Immature natural killer cell (primary cell): ENCODE measurements around the gene SINHCAF. TPM values are rescaled to one million over a fixed set of nuclear protein-coding genes. Genes with fewer than 3 reads are reported as not detected.
"Not testable (repeated sequence)": the region's sequence is repeated elsewhere in the genome, so short reads cannot be mapped to it uniquely, and the experiment has no call there.

Experiments used
- DNase-seq, 3 donors: peaks; one replicate each; pipeline ENCODE4 v3.0.0; 2022; ENCODE audit warnings: mixed read lengths in 1 of 3
- H3K27ac Mint-ChIP-seq, 6 donors: one replicate each; pipeline ENCODE4 v1.8.0; 2020; ENCODE audit warnings: mixed read lengths in 6 of 6, mild to moderate bottlenecking in 5 of 6, inconsistent platforms in 4 of 6, moderate library complexity in 3 of 6
- H3K27me3 Mint-ChIP-seq, 3 donors: one replicate each; pipeline ENCODE4 v1.8.0; 2020 to 2021; ENCODE audit warnings: low read depth in 3 of 3, mild to moderate bottlenecking in 3 of 3, mixed read lengths in 3 of 3, moderate library complexity in 3 of 3, inconsistent platforms in 1 of 3
- H3K36me3 Mint-ChIP-seq, 3 donors: one replicate each; pipeline ENCODE4 v1.8.0; 2020; ENCODE audit warnings: mixed read lengths in 3 of 3, inconsistent platforms in 2 of 3, mild to moderate bottlenecking in 2 of 3
- H3K4me1 Mint-ChIP-seq, 2 donors: one replicate each; pipeline ENCODE4 v1.8.0; 2020; ENCODE audit warnings: inconsistent platforms in 2 of 2, mild to moderate bottlenecking in 2 of 2, mixed read lengths in 2 of 2, moderate library complexity in 1 of 2
- H3K4me3 Mint-ChIP-seq, 5 donors: one replicate each; pipeline ENCODE4 v1.8.0; 2020; ENCODE audit warnings: mild to moderate bottlenecking in 5 of 5, mixed read lengths in 5 of 5, inconsistent platforms in 3 of 5, moderate library complexity in 3 of 5
- H3K9me3 Mint-ChIP-seq, 6 donors: one replicate each; pipeline ENCODE4 v1.8.0; 2020; ENCODE audit warnings: mild to moderate bottlenecking in 6 of 6, mixed read lengths in 6 of 6, inconsistent platforms in 4 of 6, moderate library complexity in 3 of 6
- polyA plus RNA-seq, 3 donors: library from polyadenylated mRNA; unstranded; fragments of 300-500 nt; fragmentation: Illumina TruSeq; gene quantifications; one replicate each; pipeline ENCODE4 v1.2.3, GENCODE V29; 2021

The SINHCAF gene
- polyA plus RNA-seq, 3 donors from 2014 or later = 36.8 to 45.7 (median 41.9) TPM

DNA sequence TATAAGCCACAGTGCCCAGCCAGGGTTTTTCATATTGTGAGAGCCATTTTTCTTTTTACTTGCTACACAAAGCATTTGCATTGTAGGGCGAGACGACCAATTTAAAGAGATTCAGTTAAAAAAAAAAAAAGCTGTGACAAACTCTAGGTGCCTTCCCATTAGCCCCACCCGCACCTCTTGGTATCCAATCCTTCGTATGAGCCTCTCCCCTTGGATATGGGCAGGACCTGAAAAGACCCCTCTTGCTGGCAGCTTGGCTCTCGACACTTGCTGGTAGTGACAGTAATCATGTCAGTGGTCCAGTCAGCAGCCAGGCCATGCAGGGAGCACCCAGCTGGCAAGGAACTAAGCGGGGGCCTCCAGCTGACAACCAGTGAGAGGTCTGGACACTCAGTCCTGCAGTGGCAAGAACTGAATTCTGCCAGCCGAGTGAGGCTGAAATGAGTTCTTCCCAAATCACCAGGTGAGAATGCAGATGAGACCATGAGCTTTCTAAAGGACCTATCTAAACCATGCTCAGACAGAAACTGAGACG lies 46.5 kb downstream of the SINHCAF start:
- DNase-seq = no peak
- H3K27ac Mint-ChIP-seq = no peak overlapping the region
- no peaks in the 10 kb centered on the region for H3K9me3 Mint-ChIP-seq
- no peak overlapping the region for H3K4me3 Mint-ChIP-seq
- peaks cover 16 to 36% (median 23%) of the 10 kb centered on the region in 3 donors for H3K36me3 Mint-ChIP-seq
- no peaks in the 10 kb centered on the region for H3K27me3 Mint-ChIP-seq
- no peaks in the 10 kb centered on the region for H3K4me1 Mint-ChIP-seq

DNA sequence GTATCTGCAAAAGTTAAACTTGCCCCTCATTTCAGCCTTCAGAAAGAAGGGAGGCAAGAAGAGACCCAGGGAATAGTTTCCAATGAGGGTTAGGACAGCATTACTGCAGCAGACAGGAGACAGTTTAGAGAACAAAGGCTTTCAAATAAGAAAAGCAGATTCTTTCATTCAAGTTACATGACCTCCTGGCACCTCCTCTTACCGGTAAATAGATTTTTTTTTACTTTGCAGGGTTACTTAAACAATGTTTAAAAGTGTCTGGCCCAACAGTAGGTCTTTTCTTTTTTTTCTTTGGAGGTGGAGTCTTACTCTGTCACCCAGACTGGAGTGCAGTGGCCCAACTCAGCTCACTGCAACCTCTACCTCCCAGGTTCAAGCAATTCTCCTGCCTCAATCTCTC lies 47.1 kb downstream of the SINHCAF start:
- Mint-ChIP-seq H3K36me3 (peaks cover 13 to 32% (median 22%) of the 10 kb centered on the region in 3 donors), H3K4me3 (no peak overlapping the region), H3K27me3 (no peaks in the 10 kb centered on the region), H3K9me3 (no peaks in the 10 kb centered on the region), H3K4me1 (no peaks in the 10 kb centered on the region), H3K27ac (no peak overlapping the region)
- DNase-seq = no peak

DNA sequence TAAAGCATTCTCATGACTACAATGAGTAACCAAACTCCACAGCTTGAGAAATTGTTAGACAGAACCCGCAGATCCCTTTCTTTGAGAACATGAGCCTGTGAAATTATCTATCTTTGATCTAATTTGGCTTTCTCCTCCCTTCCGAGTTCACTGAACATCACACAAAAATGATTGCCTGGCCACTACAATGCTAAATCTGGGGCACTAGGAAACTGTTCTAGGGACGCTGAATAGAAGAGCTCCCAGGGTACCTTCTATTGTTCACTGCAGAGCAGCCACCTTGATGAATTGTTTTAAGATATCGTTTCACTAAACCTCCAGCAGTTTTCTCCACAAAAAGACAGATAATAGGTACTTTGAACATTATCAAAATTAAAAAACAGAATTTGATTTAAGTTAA lies 47.5 kb downstream of the SINHCAF start:
- H3K4me1 Mint-ChIP-seq = no peaks in the 10 kb centered on the region
- no peak overlapping the region for H3K4me3 Mint-ChIP-seq
- peak overlapping the region in 1 of 6 donors; percentile 21 for H3K27ac Mint-ChIP-seq
- H3K27me3 Mint-ChIP-seq = no peaks in the 10 kb centered on the region
- peaks cover 10 to 28% (median 18%) of the 10 kb centered on the region in 3 donors for H3K36me3 Mint-ChIP-seq
- H3K9me3 Mint-ChIP-seq = no peaks in the 10 kb centered on the region
- no peak for DNase-seq

DNA sequence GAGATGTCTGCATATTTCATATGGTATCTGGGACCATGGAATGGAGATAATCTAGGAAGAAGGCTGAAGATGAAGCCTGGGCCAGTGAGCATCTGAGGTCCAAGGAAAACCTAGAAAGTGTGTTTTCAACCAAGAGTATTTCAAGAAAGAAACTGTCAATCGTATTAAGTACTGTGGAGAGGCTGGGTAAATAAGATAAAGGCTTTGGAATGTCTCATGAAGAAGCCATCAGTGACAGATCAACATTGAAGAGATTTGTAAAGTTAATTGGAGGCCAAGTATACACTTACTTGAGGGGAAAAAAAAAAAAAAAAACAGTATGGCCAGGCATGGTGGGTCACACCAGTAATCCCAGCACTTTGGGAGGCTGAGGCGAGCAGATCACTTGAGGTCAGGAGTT lies 48.9 kb downstream of the SINHCAF start:
- Mint-ChIP-seq H3K4me1 (no peaks in the 10 kb centered on the region), H3K27me3 (no peaks in the 10 kb centered on the region), H3K4me3 (no peak overlapping the region), H3K9me3 (no peaks in the 10 kb centered on the region), H3K27ac (peak overlapping the region in 1 of 6 donors; percentile 32), H3K36me3 (peaks cover 9 to 23% (median 17%) of the 10 kb centered on the region in 3 donors)
- DNase-seq = no peak

DNA sequence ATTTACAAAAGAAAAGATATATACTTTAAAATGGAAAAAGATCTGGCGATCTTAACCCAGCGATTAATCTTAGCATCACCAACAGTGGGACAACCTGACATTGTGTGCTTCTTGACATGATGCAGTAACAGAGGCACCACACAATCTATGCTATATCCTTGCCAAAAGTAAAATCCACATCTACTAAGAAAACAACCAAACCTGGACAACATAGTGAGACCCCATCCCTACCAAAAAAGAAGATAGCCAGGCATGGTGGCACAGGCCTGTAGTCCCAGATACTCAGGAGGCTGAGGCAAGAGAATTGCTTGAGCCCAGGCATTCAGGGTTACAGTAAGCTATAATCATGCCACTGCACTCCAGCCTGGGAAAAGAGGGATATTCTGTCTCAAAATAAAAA lies 50.5 kb downstream of the SINHCAF start:
- no peak overlapping the region for H3K27ac Mint-ChIP-seq
- H3K36me3 Mint-ChIP-seq = peaks cover 9 to 19% (median 13%) of the 10 kb centered on the region in 3 donors
- no peaks in the 10 kb centered on the region for H3K9me3 Mint-ChIP-seq

DNA sequence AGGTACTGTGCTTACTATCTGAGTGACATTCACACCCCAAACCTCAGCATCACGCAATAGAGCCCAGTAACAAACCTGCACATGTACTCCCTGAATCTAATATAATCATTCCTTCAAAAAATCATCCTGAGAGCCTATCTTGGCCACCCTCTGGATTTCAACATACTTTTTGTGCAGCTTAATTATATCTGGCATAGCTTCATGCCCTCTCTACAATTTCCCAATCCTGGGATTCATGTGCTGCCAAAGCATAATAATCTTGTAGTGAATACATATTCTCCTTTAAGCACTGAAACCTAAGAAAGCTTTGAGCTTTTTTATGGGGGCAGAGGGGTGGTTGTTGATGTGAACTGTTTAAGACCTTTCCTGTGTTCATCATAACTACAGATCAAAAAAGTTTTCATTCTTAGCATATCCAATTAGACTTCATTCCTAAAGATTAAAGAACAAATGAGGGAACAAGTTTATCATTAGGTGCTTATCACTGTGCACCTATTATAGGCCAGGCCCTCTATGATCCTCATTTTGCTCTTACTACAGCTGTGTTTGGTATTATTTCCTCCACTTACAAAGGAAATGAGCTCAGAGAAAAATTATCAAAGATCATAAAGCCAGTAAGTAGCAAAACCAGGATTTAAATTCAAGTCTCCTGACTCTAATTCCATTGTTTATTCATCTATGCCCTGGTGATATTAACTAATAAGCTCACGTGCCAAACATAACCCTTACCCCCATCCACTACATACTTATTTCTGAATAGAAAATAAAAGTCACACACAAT lies 51.2 kb downstream of the SINHCAF start:
- no peaks in the 10 kb centered on the region for H3K4me1 Mint-ChIP-seq
- H3K27me3 Mint-ChIP-seq = no peaks in the 10 kb centered on the region
- peak overlapping the region in 1 of 6 donors; percentile 5 for H3K27ac Mint-ChIP-seq
- no peak for DNase-seq
- H3K36me3 Mint-ChIP-seq = peaks cover 9 to 18% (median 10%) of the 10 kb centered on the region in 3 donors
- H3K9me3 Mint-ChIP-seq = no peaks in the 10 kb centered on the region
- no peak overlapping the region for H3K4me3 Mint-ChIP-seq

More for the DNA sequence above, 50.5 kb downstream of the SINHCAF start:
- Mint-ChIP-seq H3K27me3 (no peaks in the 10 kb centered on the region), H3K4me3 (no peak overlapping the region), H3K4me1 (no peaks in the 10 kb centered on the region)
- no peak for DNase-seq

DNA sequence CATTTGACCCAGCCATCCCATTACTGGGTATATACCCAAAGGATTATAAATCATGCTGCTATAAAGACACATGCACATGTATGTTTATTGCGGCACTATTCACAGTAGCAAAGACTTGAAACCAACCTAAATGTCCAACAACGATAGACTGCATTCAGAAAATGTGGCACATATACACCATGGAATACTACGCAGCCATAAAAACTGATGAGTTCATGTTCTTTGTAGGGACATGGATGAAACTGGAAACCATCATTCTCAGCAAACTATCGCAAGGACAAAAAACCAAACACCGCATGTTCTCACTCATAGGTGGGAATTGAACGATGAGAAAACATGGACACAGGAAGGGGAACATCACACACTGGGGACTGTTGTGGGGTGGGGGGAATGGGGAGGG lies 52.2 kb downstream of the SINHCAF start:
- H3K27ac Mint-ChIP-seq, H3K27me3 Mint-ChIP-seq, H3K4me1 Mint-ChIP-seq, DNase-seq, H3K9me3 Mint-ChIP-seq, H3K4me3 Mint-ChIP-seq: not testable (repeated sequence)
- peaks cover 9 to 19% (median 12%) of the 10 kb centered on the region in 3 donors for H3K36me3 Mint-ChIP-seq

DNA sequence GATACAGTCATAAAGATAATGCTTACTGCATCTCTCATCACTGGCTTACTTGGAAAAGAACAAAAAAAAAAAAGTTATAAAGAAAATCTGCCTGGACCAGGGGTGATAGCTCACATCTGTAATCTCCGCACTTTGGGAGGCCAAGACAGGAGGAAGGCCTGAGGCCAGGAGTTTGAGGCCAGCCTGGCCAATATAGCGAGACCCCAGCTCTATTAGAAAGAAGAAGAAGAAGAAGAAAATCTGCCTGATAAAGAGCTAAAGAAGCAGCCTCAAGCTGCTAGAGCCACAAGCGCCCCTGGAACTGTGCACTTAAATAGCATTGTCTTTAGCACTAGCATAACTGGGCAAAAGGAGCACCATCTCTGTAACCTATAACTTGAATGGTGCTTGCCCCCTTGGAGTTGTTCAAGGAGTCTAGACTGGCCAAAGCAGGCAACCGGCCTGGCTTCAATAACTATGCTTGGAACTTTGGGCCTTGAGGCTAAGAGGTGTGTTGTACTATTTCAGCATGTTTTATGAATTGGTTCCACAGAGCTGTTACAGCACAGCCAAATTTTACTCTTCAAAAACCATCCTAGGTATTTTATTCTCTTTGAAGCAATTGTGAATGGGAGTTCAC lies 53.2 kb downstream of the SINHCAF start:
- no peak for DNase-seq
- Mint-ChIP-seq H3K4me3 (no peak overlapping the region), H3K27ac (no peak overlapping the region), H3K27me3 (no peaks in the 10 kb centered on the region), H3K36me3 (peaks cover 5 to 19% (median 12%) of the 10 kb centered on the region in 3 donors), H3K9me3 (no peaks in the 10 kb centered on the region), H3K4me1 (no peaks in the 10 kb centered on the region)

DNA sequence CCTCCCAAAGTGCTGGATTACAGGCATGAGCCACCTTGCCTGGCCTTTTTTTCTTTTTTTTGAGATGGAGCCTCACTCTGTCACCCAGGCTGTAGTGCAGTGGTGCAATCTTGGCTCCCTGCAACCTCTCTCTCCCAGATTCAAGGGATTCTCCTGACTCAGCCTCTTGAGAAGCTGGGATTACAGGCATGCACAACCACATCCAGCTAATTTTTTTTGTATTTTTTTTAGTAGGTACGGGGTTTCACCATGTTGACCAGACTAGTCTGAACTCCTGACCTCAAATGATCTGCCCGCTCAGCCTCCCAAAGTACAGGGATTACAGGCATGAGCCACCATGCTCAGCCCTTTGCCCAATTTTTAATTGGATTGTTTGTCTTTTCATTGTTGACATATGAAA lies 58.0 kb downstream of the SINHCAF start:
- Mint-ChIP-seq H3K27me3 (no peaks in the 10 kb centered on the region), H3K9me3 (no peaks in the 10 kb centered on the region)

DNA sequence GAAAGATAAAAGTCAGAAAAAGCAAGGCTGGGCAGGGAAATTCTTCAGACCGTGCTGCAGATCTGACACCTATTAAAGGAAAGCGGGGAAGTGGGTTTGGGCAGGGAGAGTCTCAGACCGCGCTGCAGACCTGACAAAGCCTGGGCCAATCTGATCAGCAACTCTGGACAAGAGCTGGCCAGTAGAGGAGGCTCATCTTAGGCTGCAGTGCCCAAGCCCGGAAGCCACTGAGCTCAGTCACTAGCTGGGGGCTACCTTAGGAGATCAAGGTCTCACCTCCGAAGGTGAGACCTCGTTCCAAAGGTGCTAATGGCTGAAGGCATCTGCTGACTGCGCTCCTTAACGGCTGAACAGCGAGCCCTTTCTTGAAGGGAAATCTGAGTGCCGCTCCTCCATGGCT lies 60.2 kb downstream of the SINHCAF start:
- H3K36me3 Mint-ChIP-seq = peaks cover 0 to 9% (median 3%) of the 10 kb centered on the region in 3 donors
- no peaks in the 10 kb centered on the region for H3K4me1 Mint-ChIP-seq
- H3K27me3 Mint-ChIP-seq = no peaks in the 10 kb centered on the region
- no peak overlapping the region for H3K4me3 Mint-ChIP-seq
- no peak overlapping the region for H3K27ac Mint-ChIP-seq
- H3K9me3 Mint-ChIP-seq = no peaks in the 10 kb centered on the region
- DNase-seq = no peak

More for the DNA sequence above, 58.0 kb downstream of the SINHCAF start:
- no peak for DNase-seq
- H3K4me3 Mint-ChIP-seq = no peak overlapping the region
- no peak overlapping the region for H3K27ac Mint-ChIP-seq
- H3K36me3 Mint-ChIP-seq = peaks cover 0 to 9% (median 3%) of the 10 kb centered on the region in 3 donors
- no peaks in the 10 kb centered on the region for H3K4me1 Mint-ChIP-seq

DNA sequence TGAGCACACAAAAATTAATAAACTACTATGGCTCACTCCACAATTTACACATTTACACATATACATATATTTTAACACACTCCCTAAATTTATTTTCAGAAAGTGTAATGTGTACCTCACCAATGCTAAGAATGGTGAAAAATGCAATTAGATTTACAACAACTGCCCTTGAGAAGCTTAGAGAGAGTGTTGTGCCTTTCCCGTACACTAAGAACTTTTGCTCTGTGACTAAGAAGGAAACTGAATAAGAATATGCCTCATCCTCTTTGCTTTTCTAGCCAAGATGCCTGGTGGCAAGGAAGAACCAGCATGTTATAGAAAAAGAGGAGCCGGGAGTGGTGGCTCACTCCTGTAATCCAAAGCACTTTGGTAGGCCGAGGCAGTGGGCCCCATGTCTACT lies 62.3 kb downstream of the SINHCAF start:
- H3K4me1 Mint-ChIP-seq = no peaks in the 10 kb centered on the region
- DNase-seq = no peak
- H3K36me3 Mint-ChIP-seq = no peaks in the 10 kb centered on the region
- no peaks in the 10 kb centered on the region for H3K9me3 Mint-ChIP-seq
- no peaks in the 10 kb centered on the region for H3K27me3 Mint-ChIP-seq
- H3K27ac Mint-ChIP-seq = no peak overlapping the region
- H3K4me3 Mint-ChIP-seq = no peak overlapping the region

DNA sequence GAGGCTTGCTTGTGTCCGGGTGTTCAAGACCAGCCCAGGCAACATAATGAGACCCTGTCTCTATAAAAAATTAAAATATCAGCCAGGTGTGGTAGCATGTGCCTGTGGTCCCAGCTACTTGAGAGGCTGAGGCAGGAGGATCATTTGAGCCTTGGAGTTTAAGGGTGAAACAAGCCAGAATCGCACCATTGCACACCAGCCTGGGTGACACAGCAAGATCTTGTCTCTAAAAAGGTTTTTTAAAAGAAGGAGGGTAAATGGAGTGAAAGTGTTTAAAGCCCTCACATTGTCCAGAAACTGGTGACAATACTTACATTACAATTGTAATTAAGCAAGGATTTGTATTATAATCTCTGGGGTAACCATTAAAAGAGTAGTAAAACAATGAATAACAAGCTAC lies 64.2 kb downstream of the SINHCAF start:
- H3K9me3 Mint-ChIP-seq = no peaks in the 10 kb centered on the region
- no peaks in the 10 kb centered on the region for H3K4me1 Mint-ChIP-seq
- H3K4me3 Mint-ChIP-seq = no peak overlapping the region
- H3K36me3 Mint-ChIP-seq = no peaks in the 10 kb centered on the region
- peaks cover 0 to 4% (median 0%) of the 10 kb centered on the region in 3 donors for H3K27me3 Mint-ChIP-seq
- DNase-seq = no peak
- H3K27ac Mint-ChIP-seq = no peak overlapping the region

DNA sequence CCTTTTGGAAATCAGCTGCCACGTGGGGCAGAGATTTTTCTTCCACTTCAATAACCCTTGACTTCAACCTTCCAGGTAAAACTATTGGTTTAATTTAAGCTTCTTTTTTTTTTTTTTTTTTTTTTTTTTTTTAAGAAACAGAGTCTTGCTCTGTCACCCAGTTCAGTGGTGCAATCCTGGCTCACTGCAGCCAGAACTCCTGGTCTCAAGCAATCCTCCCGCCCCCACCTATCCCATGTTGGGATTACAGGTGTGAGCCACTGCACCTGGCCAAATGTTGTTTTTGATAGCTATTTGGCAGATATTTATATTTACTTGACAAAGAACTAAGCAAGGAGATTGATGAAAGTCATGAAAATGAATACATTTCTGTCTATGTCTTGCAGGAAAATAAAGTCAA lies 65.1 kb downstream of the SINHCAF start:
- Mint-ChIP-seq H3K4me3 (no peak overlapping the region), H3K27ac (no peak overlapping the region), H3K4me1 (no peaks in the 10 kb centered on the region), H3K27me3 (peaks cover 0 to 4% (median 0%) of the 10 kb centered on the region in 3 donors), H3K9me3 (no peaks in the 10 kb centered on the region), H3K36me3 (no peaks in the 10 kb centered on the region)
- DNase-seq = no peak

DNA sequence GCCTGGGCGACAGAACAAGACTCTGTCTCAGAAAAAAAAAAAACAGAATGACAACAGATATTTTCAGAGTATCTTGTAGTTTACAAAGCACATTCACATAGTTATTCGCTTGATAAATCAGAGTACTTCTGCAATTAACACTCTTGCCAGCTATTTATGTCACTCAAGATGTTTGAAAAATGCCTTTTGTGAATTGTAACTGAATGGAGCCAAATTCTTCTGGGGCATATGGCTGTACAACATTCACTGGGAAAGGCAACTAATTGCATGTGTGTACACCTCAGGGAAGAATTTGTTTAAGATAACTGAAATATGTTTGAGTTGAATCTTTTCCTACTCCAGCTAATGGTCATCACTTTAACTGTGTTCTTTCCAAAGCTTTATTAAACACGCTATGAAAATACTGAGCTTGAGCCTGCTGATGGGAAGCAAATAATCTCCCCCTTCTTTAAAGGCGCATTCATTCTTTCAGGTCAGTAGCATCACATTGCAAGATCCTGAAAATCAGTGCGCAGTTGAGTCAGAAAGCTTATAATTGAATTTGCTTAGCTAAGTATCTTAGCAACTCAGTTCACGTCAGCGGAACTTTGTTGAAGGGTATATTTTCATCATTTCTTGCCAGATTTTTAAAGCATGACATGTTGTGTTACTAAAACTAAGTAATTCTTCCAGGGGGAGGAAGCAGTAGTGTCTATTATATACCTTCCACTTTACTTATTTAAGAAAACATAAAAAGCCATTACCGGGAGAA lies 66.6 kb downstream of the SINHCAF start:
- Mint-ChIP-seq H3K27me3 (peaks cover 0 to 4% (median 0%) of the 10 kb centered on the region in 3 donors), H3K9me3 (no peaks in the 10 kb centered on the region), H3K4me1 (no peaks in the 10 kb centered on the region), H3K27ac (no peak overlapping the region), H3K36me3 (no peaks in the 10 kb centered on the region), H3K4me3 (no peak overlapping the region)
- DNase-seq = no peak
